Right forelimb (tissue), 1 donor: ENCODE data around the gene ARPIN.
"Not testable (repeated sequence)": the region's sequence is repeated elsewhere in the genome, so short reads cannot be mapped to it uniquely, and the experiment has no call there.

Source experiments
- DNase-seq: peaks from one replicate; pipeline ENCODE4 v3.0.0-alpha.2; 2018

Gene ARPIN

GRCh38 chr15:89875741-89876140 lies 37.0 kb downstream of the ARPIN start:
- DNase-seq, result no peak

GRCh38 chr15:89874926-89875564 lies 37.7 kb downstream of the ARPIN start:
- DNase-seq, result peak; percentile 81

- DNase-seq, result no peak
Measured at GRCh38 chr15:89870688-89871288, 42.0 kb downstream of the ARPIN start.

- DNase-seq, result no peak
Measured at GRCh38 chr15:89870006-89870405, 42.7 kb downstream of the ARPIN start.

- DNase-seq, result not testable (repeated sequence)
Measured at GRCh38 chr15:89869490-89869889, 43.3 kb downstream of the ARPIN start.

- DNase-seq, result no peak
Measured at GRCh38 chr15:89864958-89865739, 47.6 kb downstream of the ARPIN start.

- DNase-seq, result no peak
Measured at GRCh38 chr15:89863918-89864317, 48.8 kb downstream of the ARPIN start.

- DNase-seq, result no peak
Measured at GRCh38 chr15:89860891-89861290, 51.9 kb downstream of the ARPIN start.

GRCh38 chr15:89860431-89860830 lies 52.3 kb downstream of the ARPIN start:
- DNase-seq, result no peak

- no peak for DNase-seq
Measured at GRCh38 chr15:89858661-89859458, 53.9 kb downstream of the ARPIN start.

- no peak for DNase-seq
Measured at GRCh38 chr15:89857673-89858072, 55.1 kb downstream of the ARPIN start.

- no peak for DNase-seq
Measured at GRCh38 chr15:89855948-89856347, 56.8 kb downstream of the ARPIN start.

GRCh38 chr15:89854863-89855262 lies 57.9 kb downstream of the ARPIN start:
- not testable (repeated sequence) for DNase-seq

GRCh38 chr15:89852342-89852995 lies 60.3 kb downstream of the ARPIN start:
- DNase-seq, result no peak

GRCh38 chr15:89851673-89852341 lies 60.9 kb downstream of the ARPIN start:
- DNase-seq, result no peak

- no peak for DNase-seq
Measured at GRCh38 chr15:89848970-89849292, 63.8 kb downstream of the ARPIN start.

- no peak for DNase-seq
Measured at GRCh38 chr15:89847101-89847500, 65.7 kb downstream of the ARPIN start.

GRCh38 chr15:89845305-89845893 lies 67.4 kb downstream of the ARPIN start:
- DNase-seq, result no peak
